NCI-H2029 treated with DMSO at 0.1 percent for 48 hours (cell line): ENCODE results near the gene CELSR1.
"Not testable (repeated sequence)": the region's sequence is repeated elsewhere in the genome, so short reads cannot be mapped to it uniquely, and the experiment has no call there.

Source experiments
- DNase-seq: peaks from one replicate; lab custom pipeline; 2025; lab: John Stamatoyannopoulos, UW

The CELSR1 gene

GRCh38 chr22:46511151-46512038 is 26.0 kb downstream of the CELSR1 start:
- DNase-seq, result no peak

GRCh38 chr22:46509416-46510089 is 27.9 kb downstream of the CELSR1 start:
- DNase-seq, result no peak

- DNase-seq, result no peak
These were observed 28.9 kb downstream of the CELSR1 start for GRCh38 chr22:46508491-46508999.

GRCh38 chr22:46507451-46508425 is 29.7 kb downstream of the CELSR1 start:
- no peak for DNase-seq

- DNase-seq, result no peak
These were observed 32.8 kb downstream of the CELSR1 start for GRCh38 chr22:46504584-46504983.

GRCh38 chr22:46502440-46503175 is 34.8 kb downstream of the CELSR1 start:
- no peak for DNase-seq

- no peak for DNase-seq
These were observed 35.7 kb downstream of the CELSR1 start for GRCh38 chr22:46501701-46502100.

GRCh38 chr22:46501265-46501664 is 36.2 kb downstream of the CELSR1 start:
- not testable (repeated sequence) for DNase-seq

- DNase-seq, result no peak
These were observed 37.2 kb downstream of the CELSR1 start for GRCh38 chr22:46500201-46500600.

- no peak for DNase-seq
These were observed 37.6 kb downstream of the CELSR1 start for GRCh38 chr22:46499805-46500189.

- DNase-seq, result no peak
These were observed 45.5 kb downstream of the CELSR1 start for GRCh38 chr22:46491946-46492345.

GRCh38 chr22:46490538-46490937 is 46.9 kb downstream of the CELSR1 start:
- DNase-seq, result no peak

GRCh38 chr22:46486996-46487717 is 50.3 kb downstream of the CELSR1 start:
- no peak for DNase-seq

GRCh38 chr22:46484861-46485595 is 52.4 kb downstream of the CELSR1 start:
- DNase-seq, result no peak

GRCh38 chr22:46484156-46484860 is 53.1 kb downstream of the CELSR1 start:
- DNase-seq, result no peak

GRCh38 chr22:46483353-46483752 is 54.1 kb downstream of the CELSR1 start:
- no peak for DNase-seq

- DNase-seq, result no peak
These were observed 55.3 kb downstream of the CELSR1 start for GRCh38 chr22:46482056-46482675.

GRCh38 chr22:46481386-46481785 is 56.0 kb downstream of the CELSR1 start:
- DNase-seq, result peak; percentile 21

- DNase-seq, result no peak
These were observed 57.0 kb downstream of the CELSR1 start for GRCh38 chr22:46480396-46480795.
